Astrocyte (in vitro differentiated cells and primary cell): ENCODE measurements around the gene PTPRN2.

Experiments
- CTCF ChIP-seq: IDR thresholded peaks from 2 replicates; pipeline ENCODE4 v1.5.1; 2011; ENCODE audit warnings: low read depth, mild to moderate bottlenecking, inconsistent platforms, low read length, moderate library complexity; ENCODE audit not compliant: insufficient read depth
- EZH2 ChIP-seq: IDR thresholded peaks from 2 replicates; pipeline ENCODE4 v1.6.1; 2012; ENCODE audit warnings: mild to moderate bottlenecking, low read length, inconsistent platforms; ENCODE audit not compliant: insufficient read depth

GRCh38 chr7:158043551-158044481 lies 543.8 kb downstream of the PTPRN2 start:
- TF ChIP-seq CTCF (no peak), EZH2 (no peak)
